Stimulated activated CD4-positive, alpha-beta T cell treated with anti-CD3 and anti-CD28 coated beads, Interleukin-15, amount 100 ng/mL, for 1 hour (primary cell): ENCODE measurements around the gene DDX54.

Experiments
- DNase-seq, 2 donors: peaks; one replicate each; pipeline ENCODE4 v3.0.0-alpha.2; 2020; ENCODE audit warnings: low read depth in 1 of 2, low spot score in 1 of 2

Gene DDX54

GRCh38 chr12:113185180-113186032 lies at the start of gene DDX54, which contains the start of gene RITA1:
TSS of gene DDX54 (minus strand) at chr12:113185478. CDS start at chr12:113185451, 27 bp downstream.
TSS of gene RITA1 (plus strand) at chr12:113185721. CDS start at chr12:113186747, 1,026 bp downstream.
- peak; percentile 70 to 73 for DNase-seq

DNA sequence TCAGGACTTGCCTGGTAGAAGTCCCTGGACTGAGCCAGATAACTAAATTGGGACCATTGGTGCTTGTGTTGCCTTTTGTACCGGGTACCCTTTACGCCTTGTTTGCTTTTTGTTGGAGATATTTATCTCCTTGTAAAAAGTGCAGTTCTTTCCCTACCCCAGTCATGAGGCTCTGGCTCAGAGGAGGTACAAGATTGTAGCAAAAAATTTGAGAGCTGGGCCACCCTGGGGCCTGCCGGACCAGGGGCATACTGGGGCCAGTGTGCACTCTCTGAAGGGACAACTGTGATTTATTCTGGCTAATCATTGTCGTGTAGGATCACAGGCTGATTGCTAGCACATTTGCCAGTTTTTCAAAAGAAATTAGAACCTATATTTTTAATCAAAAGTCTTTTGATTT lies 49.2 kb upstream of the DDX54 start:
- no peak for DNase-seq

DNA sequence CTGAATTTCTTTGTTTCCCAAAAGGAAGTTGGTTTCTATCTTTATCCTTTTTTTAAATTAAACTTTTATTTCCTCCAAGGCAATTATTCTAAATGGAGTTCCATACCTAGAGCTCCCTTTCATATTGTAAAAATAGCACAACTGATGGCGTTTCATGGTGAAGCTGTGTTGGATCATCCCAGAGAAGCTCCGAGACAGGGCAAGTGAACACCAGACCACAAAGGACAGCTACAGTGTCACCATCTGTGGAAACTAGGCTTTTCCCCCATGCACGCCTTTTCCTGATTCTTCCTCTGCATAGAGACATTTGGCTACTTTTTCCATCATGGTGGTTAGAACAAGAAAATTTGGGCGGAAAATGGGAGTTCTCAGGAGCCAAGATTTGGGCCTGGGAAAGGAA lies 48.7 kb upstream of the DDX54 start:
- no peak for DNase-seq

- peak; percentile 37 to 47 for DNase-seq
Observed at GRCh38 chr12:113232840-113233585, 47.7 kb upstream of the DDX54 start.

DNA sequence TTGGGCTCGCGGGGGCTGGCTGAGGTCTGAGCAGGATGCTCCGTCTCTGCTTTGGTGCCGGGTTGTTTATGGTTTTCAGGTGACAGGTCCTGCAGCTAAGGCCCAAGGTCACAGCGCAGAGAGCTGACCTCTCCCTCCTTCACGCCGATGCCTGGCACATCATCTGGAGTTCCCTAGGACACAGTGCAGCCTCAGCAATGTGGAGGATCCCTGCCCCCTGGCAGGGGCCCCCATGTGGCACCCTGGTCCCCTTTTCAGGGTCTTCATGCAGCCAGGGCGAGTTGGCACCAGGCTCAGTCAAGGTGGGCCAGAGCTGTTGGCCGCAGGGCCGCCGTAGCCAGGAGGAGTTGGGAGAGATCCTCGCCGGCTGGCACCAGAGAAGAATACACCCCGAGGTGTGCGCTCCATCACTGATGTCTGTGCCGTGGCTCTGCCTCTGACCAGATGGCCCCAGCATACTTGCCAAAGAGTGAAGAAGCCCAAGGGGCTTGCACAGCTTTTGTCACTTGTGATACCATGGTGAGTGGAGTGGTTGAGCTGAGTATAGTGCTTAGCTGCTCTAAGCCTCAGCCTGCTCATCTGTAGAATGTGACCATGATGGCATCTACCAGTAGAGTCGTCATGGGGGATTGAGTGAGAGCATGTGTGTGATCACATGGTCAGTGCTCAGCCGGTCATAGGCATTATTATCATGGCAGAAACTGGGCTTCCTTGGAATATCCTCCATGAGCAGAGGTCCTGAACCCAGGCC lies 47.0 kb upstream of the DDX54 start:
- DNase-seq: no peak

DNA sequence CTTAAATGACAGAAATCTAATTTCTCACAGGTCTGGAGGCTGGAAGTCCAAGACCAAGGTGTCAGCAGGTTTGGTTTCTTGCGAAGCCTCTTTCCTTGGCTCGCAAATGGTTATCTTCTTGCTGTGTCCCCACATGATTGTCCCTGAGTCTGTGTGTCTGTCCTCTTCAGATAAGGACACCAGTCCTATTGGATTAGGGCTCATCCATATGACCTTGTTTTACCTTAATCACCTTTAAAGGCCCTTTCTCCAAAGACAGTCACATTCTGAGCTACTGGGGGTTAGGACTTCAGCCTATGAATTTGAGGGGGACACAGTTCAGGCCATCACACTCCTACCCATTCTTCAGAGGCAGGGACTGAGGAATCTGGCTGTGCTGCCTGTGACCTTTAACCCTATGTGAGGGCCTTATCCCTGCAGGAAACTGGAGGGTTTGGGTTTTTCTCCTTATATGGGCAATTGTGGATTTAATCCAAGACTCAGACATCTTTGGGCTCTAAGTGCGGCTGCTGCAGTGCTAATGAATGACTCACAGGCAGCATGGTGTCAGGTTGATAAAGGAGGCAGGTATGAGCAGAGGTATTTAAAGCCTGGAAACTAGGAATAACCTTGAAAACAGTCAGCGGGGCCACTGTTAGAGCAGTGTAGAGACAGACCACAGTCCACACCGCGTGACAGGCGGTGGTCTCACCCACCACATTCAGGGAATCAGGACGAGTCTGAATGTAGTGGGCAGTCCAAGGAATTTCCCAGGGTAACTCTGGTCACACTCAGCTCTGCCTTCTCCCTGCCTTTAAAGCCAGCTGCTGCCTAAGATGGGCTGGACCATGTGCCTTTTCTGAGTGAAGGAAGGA lies 46.2 kb upstream of the DDX54 start:
- no peak for DNase-seq

GRCh38 chr12:113230315-113231234 lies 45.3 kb upstream of the DDX54 start:
- DNase-seq: no peak

DNA sequence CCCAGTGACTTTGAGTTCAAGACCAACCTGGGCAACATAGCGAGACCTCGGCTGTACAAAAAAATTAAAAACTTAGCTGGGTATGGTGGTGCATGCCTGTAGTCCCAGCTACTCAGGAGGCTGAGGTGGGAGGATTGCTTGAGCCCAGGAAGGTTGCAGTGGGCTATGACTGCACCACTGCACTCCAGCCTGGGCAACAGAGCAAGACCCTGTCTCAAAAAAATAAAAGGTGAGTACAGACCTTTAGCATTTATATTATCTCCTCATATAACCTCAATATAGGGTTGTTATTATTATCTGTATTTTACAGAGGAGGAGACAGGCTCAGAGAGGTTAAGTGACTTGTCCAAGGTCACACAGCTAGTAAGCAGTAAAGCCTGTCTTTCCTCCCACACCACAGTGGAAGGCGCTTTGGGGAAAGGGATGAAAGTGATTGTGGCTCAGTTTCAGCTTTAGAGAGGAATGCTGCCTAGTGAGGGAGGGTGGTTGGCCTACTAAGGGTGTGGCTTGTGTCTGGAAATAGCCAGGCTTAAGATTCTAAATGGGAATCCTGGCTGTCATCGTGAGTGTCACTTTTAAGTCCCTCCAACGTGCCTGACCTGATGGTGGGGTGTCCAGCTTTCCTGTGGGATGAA lies 43.2 kb upstream of the DDX54 start:
- no peak for DNase-seq

DNA sequence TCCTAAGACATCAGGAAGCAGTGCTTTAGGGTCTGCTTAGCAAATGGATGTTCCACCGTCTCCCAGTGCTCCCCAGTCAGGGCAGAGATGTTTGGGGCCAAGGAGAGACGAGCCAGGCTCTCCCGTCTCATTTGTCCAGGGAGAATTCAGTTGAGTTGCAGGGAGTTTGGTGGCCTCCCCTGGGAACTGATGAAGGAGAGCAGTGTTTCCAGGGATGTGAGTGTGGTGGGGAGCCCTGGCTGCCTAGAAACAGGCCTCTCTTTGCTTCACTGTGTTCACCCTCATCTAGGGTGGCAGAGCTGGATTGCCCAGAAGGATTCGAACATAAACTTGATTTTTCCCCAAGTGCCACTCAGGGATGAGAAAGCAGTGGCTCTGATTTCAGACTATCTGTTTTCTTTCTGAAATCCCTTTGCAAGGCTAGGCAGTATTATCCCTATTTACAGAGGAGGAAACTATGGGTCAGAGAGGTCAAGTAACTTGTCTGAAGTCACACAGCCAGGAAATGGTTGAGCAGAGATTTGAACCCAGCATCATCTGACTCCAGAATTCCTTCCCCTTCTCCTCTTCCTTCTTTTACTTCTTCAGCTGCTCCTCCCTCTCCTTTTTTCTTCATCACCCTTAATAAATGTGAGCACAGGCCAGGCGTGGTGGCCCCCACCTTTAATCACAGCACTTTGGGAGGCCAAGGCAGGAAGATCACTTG lies 42.6 kb upstream of the DDX54 start:
- no peak for DNase-seq

- no peak for DNase-seq
Observed at GRCh38 chr12:113226696-113227568, 41.7 kb upstream of the DDX54 start.

DNA sequence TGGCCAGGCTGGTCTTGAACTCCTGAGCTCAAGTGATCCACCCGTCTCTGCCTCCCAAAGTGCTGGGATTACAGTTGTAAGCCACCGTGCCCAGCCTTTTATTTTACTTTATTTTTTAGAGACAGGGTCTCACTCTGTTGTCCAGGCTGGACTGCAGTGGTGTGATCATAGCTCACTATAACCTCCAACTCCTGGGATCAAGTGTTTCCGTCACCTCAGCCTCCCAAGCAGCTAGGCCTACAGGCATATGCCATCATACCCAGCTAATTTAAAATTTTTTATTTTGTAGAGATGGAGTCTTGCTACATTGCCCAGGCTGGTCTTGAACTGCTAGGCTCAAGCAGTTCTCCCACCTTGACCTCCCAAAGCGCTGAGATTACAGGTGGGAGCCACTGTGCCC lies 39.7 kb upstream of the DDX54 start:
- no peak for DNase-seq

GRCh38 chr12:113222730-113223531 lies 37.7 kb upstream of the DDX54 start:
- no peak for DNase-seq

GRCh38 chr12:113221997-113222729 lies 36.9 kb upstream of the DDX54 start:
- DNase-seq: peak in 1 of 2 donors; percentile 18

- DNase-seq: peak; percentile 97
Observed at GRCh38 chr12:113221181-113221996, 36.1 kb upstream of the DDX54 start, which contains the start of gene TPCN1. TSS of gene TPCN1 (plus strand) at chr12:113221464. CDS start at chr12:113226853, 5,389 bp downstream.

DNA sequence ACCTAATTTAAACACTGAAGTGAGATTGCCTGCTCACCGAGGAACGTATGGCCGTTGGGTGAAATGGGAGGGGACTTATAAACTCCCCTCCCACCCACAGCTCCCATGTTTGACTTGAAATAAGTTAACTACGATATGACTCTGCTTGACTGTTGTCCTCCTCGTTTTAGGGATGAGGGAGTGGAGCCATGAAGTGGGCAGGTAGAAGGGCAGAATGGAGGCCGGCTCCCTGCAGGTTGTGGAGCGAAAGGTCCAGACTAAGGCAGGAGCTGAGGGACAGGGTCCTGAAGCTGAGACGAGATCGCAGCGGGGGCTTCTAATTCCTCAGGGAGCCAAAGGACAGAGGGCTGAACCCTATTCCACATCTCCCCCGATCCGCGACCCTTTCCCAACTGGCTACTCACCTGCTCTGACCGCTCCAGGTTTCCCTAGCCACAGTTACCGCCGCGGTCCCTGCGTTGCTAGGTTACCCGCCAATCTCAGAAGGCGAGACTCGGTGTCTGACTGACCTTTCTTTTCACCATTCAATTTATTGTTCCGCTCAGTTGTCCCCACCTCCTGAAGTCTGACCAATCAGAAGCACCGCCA lies 35.4 kb upstream of the DDX54 start:
- no peak for DNase-seq
